ENCODE data around the gene KCNJ9.

DNA sequence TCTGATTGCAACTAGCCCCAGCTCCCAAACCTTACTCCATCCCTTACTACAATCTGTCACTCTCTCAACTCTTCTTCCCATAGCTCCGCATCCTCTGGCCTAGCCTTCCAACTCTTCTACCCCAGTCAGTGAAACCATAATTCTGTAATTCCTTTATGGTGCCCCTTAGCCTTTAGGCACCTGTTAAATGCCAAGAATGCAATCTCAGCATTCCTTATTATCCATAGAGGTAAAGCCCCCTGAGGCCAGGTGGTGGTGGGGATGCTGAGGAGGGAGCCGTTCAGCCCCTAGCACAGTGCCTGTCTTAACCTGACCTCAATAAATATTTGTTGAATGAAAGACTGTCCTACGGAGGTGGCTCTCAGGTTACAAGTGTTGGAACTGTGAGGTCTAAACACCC lies 48.2 kb downstream of the KCNJ9 start:
- TF ChIP-seq, protein P1, sequence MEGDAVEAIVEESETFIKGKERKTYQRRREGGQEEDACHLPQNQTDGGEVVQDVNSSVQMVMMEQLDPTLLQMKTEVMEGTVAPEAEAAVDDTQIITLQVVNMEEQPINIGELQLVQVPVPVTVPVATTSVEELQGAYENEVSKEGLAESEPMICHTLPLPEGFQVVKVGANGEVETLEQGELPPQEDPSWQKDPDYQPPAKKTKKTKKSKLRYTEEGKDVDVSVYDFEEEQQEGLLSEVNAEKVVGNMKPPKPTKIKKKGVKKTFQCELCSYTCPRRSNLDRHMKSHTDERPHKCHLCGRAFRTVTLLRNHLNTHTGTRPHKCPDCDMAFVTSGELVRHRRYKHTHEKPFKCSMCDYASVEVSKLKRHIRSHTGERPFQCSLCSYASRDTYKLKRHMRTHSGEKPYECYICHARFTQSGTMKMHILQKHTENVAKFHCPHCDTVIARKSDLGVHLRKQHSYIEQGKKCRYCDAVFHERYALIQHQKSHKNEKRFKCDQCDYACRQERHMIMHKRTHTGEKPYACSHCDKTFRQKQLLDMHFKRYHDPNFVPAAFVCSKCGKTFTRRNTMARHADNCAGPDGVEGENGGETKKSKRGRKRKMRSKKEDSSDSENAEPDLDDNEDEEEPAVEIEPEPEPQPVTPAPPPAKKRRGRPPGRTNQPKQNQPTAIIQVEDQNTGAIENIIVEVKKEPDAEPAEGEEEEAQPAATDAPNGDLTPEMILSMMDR (IDR thresholded peaks at IDR 0.05), result no peak
- no peak for TF ChIP-seq EZH2 (IDR thresholded peaks at IDR 0.05; ENCODE audit: borderline replicate concordance, insufficient read depth, low read depth, low read length, poor library complexity, severe bottlenecking)
